ENCODE measurements around the gene SEC63.
"Not testable (repeated sequence)": the region's sequence is repeated elsewhere in the genome, so short reads cannot be mapped to it uniquely, and the experiment has no call there.

The SEC63 gene

GRCh38 chr6:107957909-107958688, at the start of gene SEC63:
TSS of gene SEC63 (minus strand) at chr6:107958208. CDS start at chr6:107958009, 199 bp downstream.
- peak; percentile 98 for DNase-seq

GRCh38 chr6:108005961-108006360, 48.0 kb upstream of the SEC63 start:
- DNase-seq, result no peak

GRCh38 chr6:108004861-108005260, 46.9 kb upstream of the SEC63 start:
- DNase-seq, result no peak

- no peak for DNase-seq
These were observed 44.6 kb upstream of the SEC63 start for GRCh38 chr6:108002365-108003221.

GRCh38 chr6:108001696-108002231, 43.8 kb upstream of the SEC63 start:
- DNase-seq, result no peak

GRCh38 chr6:108000259-108000658, 42.3 kb upstream of the SEC63 start:
- DNase-seq, result not testable (repeated sequence)

GRCh38 chr6:107999341-107999740, 41.3 kb upstream of the SEC63 start:
- no peak for DNase-seq

- DNase-seq, result no peak
These were observed 34.0 kb upstream of the SEC63 start for GRCh38 chr6:107991772-107992550.

GRCh38 chr6:107991061-107991460, 33.1 kb upstream of the SEC63 start:
- no peak for DNase-seq

GRCh38 chr6:107990587-107990986, 32.6 kb upstream of the SEC63 start:
- DNase-seq, result not testable (repeated sequence)

- no peak for DNase-seq
These were observed 31.4 kb upstream of the SEC63 start for GRCh38 chr6:107989166-107990094.

- no peak for DNase-seq
These were observed 30.6 kb upstream of the SEC63 start for GRCh38 chr6:107988570-107988969.

GRCh38 chr6:107987805-107988204, 29.8 kb upstream of the SEC63 start:
- DNase-seq, result no peak

- no peak for DNase-seq
These were observed 27.7 kb upstream of the SEC63 start for GRCh38 chr6:107985701-107986100.

GRCh38 chr6:107983811-107984210, 25.8 kb upstream of the SEC63 start:
- DNase-seq, result no peak

GRCh38 chr6:107982486-107982885, 24.5 kb upstream of the SEC63 start:
- no peak for DNase-seq

GRCh38 chr6:107981695-107982094, 23.7 kb upstream of the SEC63 start:
- DNase-seq, result no peak

GRCh38 chr6:107977283-107977682, 19.3 kb upstream of the SEC63 start:
- no peak for DNase-seq

- no peak for DNase-seq
These were observed 18.3 kb upstream of the SEC63 start for GRCh38 chr6:107976155-107976783.

GRCh38 chr6:107973594-107973993, 15.6 kb upstream of the SEC63 start:
- DNase-seq, result no peak

GRCh38 chr6:107972413-107973096, 14.5 kb upstream of the SEC63 start:
- no peak for DNase-seq

All from activated CD4-positive, alpha-beta T cell treated with anti-CD3 and anti-CD28 coated beads for 48 hours (primary cell).